Choroid plexus epithelial cell (primary cell): ENCODE measurements around the gene AKT1S1.

Experiments used
- DNase-seq: peaks from one replicate; pipeline ENCODE4 v3.0.0-alpha.2; 2010; ENCODE audit warnings: low read depth
- H3K4me3 ChIP-seq: 2 replicates; pipeline ENCODE4 v1.5.1; 2011; ENCODE audit warnings: low read depth, mild to moderate bottlenecking, control low read depth, low read length, moderate library complexity
- TF ChIP-seq, protein P1 (sequence below): conservative IDR thresholded peaks from 2 replicates; pipeline ENCODE4 v1.5.1; 2011; ENCODE audit warnings: low read depth, mild to moderate bottlenecking, control low read depth, inconsistent platforms, low read length, moderate library complexity

AKT1S1 gene

DNA sequence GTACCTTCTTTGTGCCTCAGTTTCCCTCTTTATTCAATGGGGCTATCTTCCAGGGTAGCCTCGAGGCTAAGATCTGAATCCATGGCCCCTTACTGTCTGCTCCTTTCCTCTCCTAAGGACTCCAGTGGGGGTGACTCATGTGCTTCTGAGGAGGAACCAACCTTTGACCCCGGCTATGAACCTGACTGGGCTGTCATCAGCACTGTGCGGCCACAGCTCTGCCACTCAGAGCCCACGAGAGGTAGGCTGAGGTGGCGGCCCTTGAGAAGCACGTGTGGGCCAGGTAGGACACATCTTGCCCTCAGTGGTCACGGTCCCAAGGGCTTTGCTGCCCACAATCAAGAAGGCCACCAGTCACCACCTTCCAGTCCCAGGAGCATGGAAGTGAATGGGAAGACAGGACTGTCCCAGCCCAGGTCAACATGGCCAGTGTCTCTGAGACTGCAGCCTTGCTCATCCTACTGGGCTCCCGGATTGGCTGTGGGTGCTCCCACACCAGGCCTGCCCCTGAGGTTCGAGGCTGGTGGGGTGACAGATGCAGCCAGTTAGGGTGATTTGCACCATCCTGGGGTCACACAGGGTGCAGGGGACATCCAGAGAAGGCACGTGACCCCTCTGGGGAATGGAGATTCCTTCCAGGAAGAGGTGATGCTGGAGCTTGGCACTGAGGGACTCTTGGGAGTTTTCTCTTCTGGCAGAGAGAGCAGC, 3.2 kb upstream of the AKT1S1 start:
- no peak for DNase-seq
- no peak overlapping the region for H3K4me3 ChIP-seq
- TF ChIP-seq, protein P1, sequence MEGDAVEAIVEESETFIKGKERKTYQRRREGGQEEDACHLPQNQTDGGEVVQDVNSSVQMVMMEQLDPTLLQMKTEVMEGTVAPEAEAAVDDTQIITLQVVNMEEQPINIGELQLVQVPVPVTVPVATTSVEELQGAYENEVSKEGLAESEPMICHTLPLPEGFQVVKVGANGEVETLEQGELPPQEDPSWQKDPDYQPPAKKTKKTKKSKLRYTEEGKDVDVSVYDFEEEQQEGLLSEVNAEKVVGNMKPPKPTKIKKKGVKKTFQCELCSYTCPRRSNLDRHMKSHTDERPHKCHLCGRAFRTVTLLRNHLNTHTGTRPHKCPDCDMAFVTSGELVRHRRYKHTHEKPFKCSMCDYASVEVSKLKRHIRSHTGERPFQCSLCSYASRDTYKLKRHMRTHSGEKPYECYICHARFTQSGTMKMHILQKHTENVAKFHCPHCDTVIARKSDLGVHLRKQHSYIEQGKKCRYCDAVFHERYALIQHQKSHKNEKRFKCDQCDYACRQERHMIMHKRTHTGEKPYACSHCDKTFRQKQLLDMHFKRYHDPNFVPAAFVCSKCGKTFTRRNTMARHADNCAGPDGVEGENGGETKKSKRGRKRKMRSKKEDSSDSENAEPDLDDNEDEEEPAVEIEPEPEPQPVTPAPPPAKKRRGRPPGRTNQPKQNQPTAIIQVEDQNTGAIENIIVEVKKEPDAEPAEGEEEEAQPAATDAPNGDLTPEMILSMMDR: no peak

DNA sequence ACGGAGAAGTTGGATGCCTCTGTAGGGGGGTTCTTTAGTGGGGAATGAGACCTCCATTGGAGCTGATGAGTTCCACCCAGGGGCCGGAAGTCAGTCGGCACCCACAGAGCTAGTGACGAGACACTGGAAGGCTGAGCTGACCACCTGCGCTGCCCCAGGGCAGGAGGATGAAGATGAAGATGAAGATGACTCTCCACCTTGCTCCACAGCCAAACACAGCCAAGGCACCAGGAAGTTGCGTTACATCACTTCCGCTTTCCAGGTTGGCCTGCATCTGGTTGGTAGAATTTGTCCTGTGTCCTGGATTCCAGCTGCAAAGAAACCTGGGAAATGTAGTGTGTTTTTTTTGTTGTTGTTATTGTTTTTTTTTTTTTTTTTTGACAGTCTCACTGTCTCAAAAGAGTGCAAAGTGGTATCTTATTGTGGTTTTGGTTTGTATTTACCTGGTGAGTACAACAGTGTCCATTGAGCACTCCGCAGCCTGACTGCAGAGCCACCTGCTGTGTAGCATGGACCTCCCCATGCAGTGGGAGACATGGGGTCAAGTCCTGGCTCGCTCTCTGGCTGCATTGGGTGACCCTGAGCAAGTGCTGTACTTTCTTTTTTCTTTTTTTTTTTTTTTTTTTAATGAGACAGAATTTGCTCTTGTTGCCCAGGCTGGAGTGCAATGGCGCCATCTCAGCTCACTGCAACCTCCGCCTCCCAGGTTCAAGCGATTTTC, 2.2 kb upstream of the AKT1S1 start:
- no peak for DNase-seq
- TF ChIP-seq, protein P1: no peak
- H3K4me3 ChIP-seq: no peak overlapping the region

DNA sequence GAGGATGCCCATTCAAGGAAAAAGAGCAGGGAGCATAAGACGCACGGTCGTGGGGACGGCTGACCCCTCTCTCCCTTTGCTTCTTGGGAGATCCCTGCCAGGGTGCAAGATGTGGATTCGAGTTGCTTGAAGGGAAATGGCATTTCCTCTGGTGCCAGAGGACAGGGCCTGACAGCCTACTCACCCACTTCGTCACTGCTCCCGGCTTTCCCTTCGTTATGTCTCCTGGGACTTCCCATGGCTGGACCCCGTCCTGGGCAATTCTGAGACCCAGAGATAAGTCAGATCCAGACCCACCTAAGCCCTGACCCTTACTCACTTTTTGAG, 1.6 kb upstream of the AKT1S1 start:
- no peak overlapping the region for H3K4me3 ChIP-seq
- TF ChIP-seq, protein P1: no peak
- no peak for DNase-seq

DNA sequence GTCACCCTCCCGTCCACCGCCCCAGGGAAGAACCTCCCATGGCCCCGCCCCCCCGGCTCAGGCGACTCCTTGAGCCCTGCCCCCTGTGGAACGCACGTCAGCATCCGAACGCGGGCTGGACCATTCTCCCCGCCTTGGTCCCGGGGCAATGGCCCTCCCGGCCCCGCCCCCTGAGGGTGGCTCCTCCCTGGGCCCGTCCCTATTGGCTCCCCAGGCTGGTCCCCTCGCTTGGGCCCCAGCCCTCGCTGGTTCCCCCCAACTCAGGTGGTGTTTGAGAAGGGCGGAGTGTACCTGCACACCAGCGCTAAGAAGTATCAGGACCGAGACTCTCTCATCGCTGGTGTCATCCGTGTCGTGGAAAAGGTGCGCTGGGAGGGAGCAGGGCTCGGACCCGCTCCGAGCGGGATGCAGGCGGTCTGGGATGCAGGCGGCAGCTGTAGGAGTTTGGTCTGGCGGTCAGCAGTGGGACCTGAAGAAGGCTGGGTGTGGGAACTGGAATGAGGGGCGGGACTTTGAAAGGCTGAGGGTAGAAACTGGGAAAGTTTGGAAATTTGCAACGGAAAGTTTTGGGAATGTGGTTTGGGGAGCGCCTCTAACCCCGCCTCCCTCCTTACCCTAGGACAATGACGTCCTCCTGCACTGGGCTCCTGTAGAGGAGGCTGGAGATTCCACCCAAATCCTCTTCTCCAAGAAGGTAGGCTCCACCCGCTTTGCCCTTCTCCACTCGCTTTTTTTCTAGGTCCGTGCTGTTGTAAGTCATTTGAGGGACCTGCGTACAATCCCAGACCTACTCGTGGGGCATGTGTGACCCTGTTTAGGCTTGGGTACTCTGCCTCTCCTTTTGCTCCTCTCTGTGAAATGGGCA, 956 bp upstream of the AKT1S1 start:
- TF ChIP-seq, protein P1: no peak
- peak; percentile 99 for DNase-seq

DNA sequence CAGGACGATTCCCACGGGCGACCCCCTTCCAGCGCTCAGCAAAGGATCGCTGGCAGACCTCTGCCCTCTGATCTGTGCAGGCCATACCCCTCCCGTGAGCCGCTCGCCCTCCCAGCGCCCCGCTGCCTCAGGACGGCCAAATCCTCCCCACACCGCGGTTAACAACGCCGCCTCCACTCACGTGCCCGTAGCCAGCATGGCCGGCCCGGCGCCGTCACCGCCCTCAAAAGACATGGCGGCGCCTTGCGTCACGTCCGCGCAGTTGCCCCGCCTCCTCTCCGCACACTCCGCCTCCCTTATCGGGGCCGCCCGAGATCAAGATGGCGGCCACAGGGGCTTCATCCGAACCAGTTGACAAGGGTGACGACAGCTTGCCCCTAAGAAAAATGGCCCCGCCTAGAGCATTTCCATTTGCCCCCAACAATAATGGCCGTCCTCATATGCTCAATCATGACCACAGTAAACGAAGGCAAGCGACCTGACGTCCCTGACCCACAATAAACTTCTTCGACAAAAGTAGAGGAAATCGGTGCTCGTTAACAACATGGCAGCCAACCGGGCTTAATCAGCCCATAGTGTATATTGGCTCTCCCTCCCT, 634 bp downstream of the AKT1S1 start:
- TF ChIP-seq, protein P1: no peak
- peak; percentile 100 for DNase-seq
- H3K4me3 ChIP-seq: peak overlapping the region; percentile 100

More for the DNA sequence above, 956 bp upstream of the AKT1S1 start:
- peak overlapping the region; percentile 100 for H3K4me3 ChIP-seq

DNA sequence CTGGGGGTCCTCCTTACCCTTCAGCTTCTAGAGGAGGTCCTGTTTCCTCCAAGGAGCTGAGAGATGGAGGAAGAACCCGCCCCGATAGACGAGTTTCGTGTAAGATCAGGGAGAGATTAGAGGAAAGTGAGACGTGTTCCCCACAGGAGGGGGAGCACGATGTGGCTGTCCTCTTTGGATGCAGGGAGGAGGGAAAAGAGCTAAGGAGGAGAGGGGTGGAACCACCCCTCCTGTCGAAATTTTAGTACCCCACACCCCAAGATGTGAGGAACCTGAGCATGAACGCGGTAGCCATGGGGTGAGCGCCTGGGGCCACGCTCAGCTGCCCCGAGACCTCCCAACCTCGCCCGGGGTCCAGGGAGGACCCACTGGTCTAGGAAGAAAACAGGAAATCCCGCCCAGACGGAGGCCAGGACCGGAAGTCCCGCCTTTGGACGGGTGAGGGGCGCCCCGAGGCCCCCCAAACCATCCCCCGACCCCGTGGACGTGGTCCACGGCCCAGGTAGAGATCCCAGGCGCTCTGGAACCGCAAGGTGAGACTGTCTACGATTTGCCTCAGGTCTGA, 1.2 kb downstream of the AKT1S1 start:
- TF ChIP-seq, protein P1: no peak
- H3K4me3 ChIP-seq: peak overlapping the region; percentile 100
- peak; percentile 50 for DNase-seq
